Measurements from ENCODE around the gene CDH6.
A peak's percentile ranks its signal among the peaks of the same experiment; 100 is the strongest.

The CDH6 gene

GRCh38 chr5:31173614-31174013 lies 19.9 kb upstream of the CDH6 start:
- H3K4me1 ChIP-seq (ENCODE audit: control insufficient read depth, insufficient read depth, low read length, poor library complexity, severe bottlenecking) = no peaks in the 10 kb centered on the region
- 67 to 100% methylated on average over 2 of the region's 3 CpGs for WGBS, 2 experiments (ENCODE audit: insufficient coverage in 2 of 2)
- H3K36me3 ChIP-seq (ENCODE audit: control insufficient read depth, insufficient read depth, low read length) = no peaks in the 10 kb centered on the region
- no peaks in the 10 kb centered on the region for H3K9me3 ChIP-seq (ENCODE audit: control insufficient read depth, low read length)
- no peak overlapping the region for H3K27ac ChIP-seq (ENCODE audit: low read depth, low read length, severe bottlenecking)
- no peak overlapping the region for H3K4me3 ChIP-seq (ENCODE audit: extremely low read depth, insufficient read depth, low read length, poor library complexity, severe bottlenecking)

- Histone ChIP-seq H3K9me3 (ENCODE audit: control insufficient read depth, low read length) (no peaks in the 10 kb centered on the region), H3K27ac (ENCODE audit: low read depth, low read length, severe bottlenecking) (no peak overlapping the region), H3K4me1 (ENCODE audit: control insufficient read depth, insufficient read depth, low read length, poor library complexity, severe bottlenecking) (no peaks in the 10 kb centered on the region), H3K36me3 (ENCODE audit: control insufficient read depth, insufficient read depth, low read length) (no peaks in the 10 kb centered on the region), H3K4me3 (ENCODE audit: extremely low read depth, insufficient read depth, low read length, poor library complexity, severe bottlenecking) (no peak overlapping the region)
- WGBS, 2 experiments (ENCODE audit: insufficient coverage in 2 of 2) = 88 to 92% methylated on average over 6 to 7 of the region's 8 CpGs
These were observed 12.0 kb upstream of the CDH6 start for GRCh38 chr5:31181376-31181987.

- Histone ChIP-seq H3K4me3 (ENCODE audit: extremely low read depth, insufficient read depth, low read length, poor library complexity, severe bottlenecking) (no peak overlapping the region), H3K9me3 (ENCODE audit: control insufficient read depth, low read length) (no peaks in the 10 kb centered on the region), H3K36me3 (ENCODE audit: control insufficient read depth, insufficient read depth, low read length) (no peaks in the 10 kb centered on the region), H3K27ac (ENCODE audit: low read depth, low read length, severe bottlenecking) (no peak overlapping the region), H3K4me1 (ENCODE audit: control insufficient read depth, insufficient read depth, low read length, poor library complexity, severe bottlenecking) (no peaks in the 10 kb centered on the region)
- WGBS, 2 experiments (ENCODE audit: insufficient coverage in 2 of 2) = 100% methylated on average over 3 to 5 of the region's 6 CpGs
These were observed 11.3 kb upstream of the CDH6 start for GRCh38 chr5:31182136-31182535.

- H3K9me3 ChIP-seq (ENCODE audit: control insufficient read depth, low read length) = no peaks in the 10 kb centered on the region
- H3K36me3 ChIP-seq (ENCODE audit: control insufficient read depth, insufficient read depth, low read length) = no peaks in the 10 kb centered on the region
- no peaks in the 10 kb centered on the region for H3K4me1 ChIP-seq (ENCODE audit: control insufficient read depth, insufficient read depth, low read length, poor library complexity, severe bottlenecking)
- no peak overlapping the region for H3K4me3 ChIP-seq (ENCODE audit: extremely low read depth, insufficient read depth, low read length, poor library complexity, severe bottlenecking)
- no peak overlapping the region for H3K27ac ChIP-seq (ENCODE audit: low read depth, low read length, severe bottlenecking)
- WGBS, 2 experiments (ENCODE audit: insufficient coverage in 2 of 2) = 88 to 99% methylated on average over 4 of the region's 7 CpGs
These were observed 7.5 kb upstream of the CDH6 start for GRCh38 chr5:31185951-31186350.

- Histone ChIP-seq H3K27ac (ENCODE audit: low read depth, low read length, severe bottlenecking) (no peak overlapping the region), H3K9me3 (ENCODE audit: control insufficient read depth, low read length) (no peaks in the 10 kb centered on the region), H3K4me3 (ENCODE audit: extremely low read depth, insufficient read depth, low read length, poor library complexity, severe bottlenecking) (no peak overlapping the region), H3K36me3 (ENCODE audit: control insufficient read depth, insufficient read depth, low read length) (no peaks in the 10 kb centered on the region), H3K4me1 (ENCODE audit: control insufficient read depth, insufficient read depth, low read length, poor library complexity, severe bottlenecking) (no peaks in the 10 kb centered on the region)
- 10 to 16% methylated on average over 2 of the region's 5 CpGs for whole genome bisulfite sequencing, 2 experiments (ENCODE audit: insufficient coverage in 2 of 2)
These were observed 6.7 kb upstream of the CDH6 start for GRCh38 chr5:31186672-31187267.

GRCh38 chr5:31187591-31187990 lies 5.9 kb upstream of the CDH6 start:
- 50 to 67% methylated on average over 2 to 3 of the region's 7 CpGs for whole genome bisulfite sequencing, 2 experiments (ENCODE audit: insufficient coverage in 2 of 2)
- no peak overlapping the region for H3K4me3 ChIP-seq (ENCODE audit: extremely low read depth, insufficient read depth, low read length, poor library complexity, severe bottlenecking)
- H3K9me3 ChIP-seq (ENCODE audit: control insufficient read depth, low read length) = no peaks in the 10 kb centered on the region
- H3K36me3 ChIP-seq (ENCODE audit: control insufficient read depth, insufficient read depth, low read length) = no peaks in the 10 kb centered on the region
- H3K4me1 ChIP-seq (ENCODE audit: control insufficient read depth, insufficient read depth, low read length, poor library complexity, severe bottlenecking) = no peaks in the 10 kb centered on the region
- no peak overlapping the region for H3K27ac ChIP-seq (ENCODE audit: low read depth, low read length, severe bottlenecking)

GRCh38 chr5:31192442-31192841 lies 1.0 kb upstream of the CDH6 start:
- H3K36me3 ChIP-seq (ENCODE audit: control insufficient read depth, insufficient read depth, low read length) = no peaks in the 10 kb centered on the region

GRCh38 chr5:31193116-31193515 lies 370 bp upstream of the CDH6 start:
- WGBS, 2 experiments (ENCODE audit: insufficient coverage in 2 of 2) = 29 to 31% methylated on average over 6 to 8 of the region's 10 CpGs
- no peaks in the 10 kb centered on the region for H3K36me3 ChIP-seq (ENCODE audit: control insufficient read depth, insufficient read depth, low read length)
- no peaks in the 10 kb centered on the region for H3K9me3 ChIP-seq (ENCODE audit: control insufficient read depth, low read length)
- peak overlapping the region; percentile 49 for H3K4me3 ChIP-seq (ENCODE audit: extremely low read depth, insufficient read depth, low read length, poor library complexity, severe bottlenecking)
- H3K27ac ChIP-seq (ENCODE audit: low read depth, low read length, severe bottlenecking) = peak overlapping the region; percentile 41
- peaks cover 7% of the 10 kb centered on the region for H3K4me1 ChIP-seq (ENCODE audit: control insufficient read depth, insufficient read depth, low read length, poor library complexity, severe bottlenecking)

More at GRCh38 chr5:31192442-31192841, 1.0 kb upstream of the CDH6 start:
- H3K4me1 ChIP-seq (ENCODE audit: control insufficient read depth, insufficient read depth, low read length, poor library complexity, severe bottlenecking) = peaks cover 7% of the 10 kb centered on the region
- H3K4me3 ChIP-seq (ENCODE audit: extremely low read depth, insufficient read depth, low read length, poor library complexity, severe bottlenecking) = no peak overlapping the region
- no peaks in the 10 kb centered on the region for H3K9me3 ChIP-seq (ENCODE audit: control insufficient read depth, low read length)
- WGBS, 2 experiments (ENCODE audit: insufficient coverage in 2 of 2) = 100% methylated on average over 1 of the region's 1 CpG; no CpG with 5 or more reads in 1 of the 2 experiments
- no peak overlapping the region for H3K27ac ChIP-seq (ENCODE audit: low read depth, low read length, severe bottlenecking)

GRCh38 chr5:31194468-31194813 lies 955 bp downstream of the CDH6 start:
- H3K27ac ChIP-seq (ENCODE audit: low read depth, low read length, severe bottlenecking) = peak overlapping the region; percentile 6
- H3K4me3 ChIP-seq (ENCODE audit: extremely low read depth, insufficient read depth, low read length, poor library complexity, severe bottlenecking) = peak overlapping the region; percentile 49
- H3K36me3 ChIP-seq (ENCODE audit: control insufficient read depth, insufficient read depth, low read length) = no peaks in the 10 kb centered on the region
- H3K9me3 ChIP-seq (ENCODE audit: control insufficient read depth, low read length) = no peaks in the 10 kb centered on the region
- H3K4me1 ChIP-seq (ENCODE audit: control insufficient read depth, insufficient read depth, low read length, poor library complexity, severe bottlenecking) = peaks cover 7% of the 10 kb centered on the region
- WGBS, 2 experiments (ENCODE audit: insufficient coverage in 2 of 2) = 1 to 7% methylated on average over 13 to 15 of the region's 15 CpGs

GRCh38 chr5:31194892-31195555 lies 1.5 kb downstream of the CDH6 start:
- no peaks in the 10 kb centered on the region for H3K9me3 ChIP-seq (ENCODE audit: control insufficient read depth, low read length)
- no peaks in the 10 kb centered on the region for H3K36me3 ChIP-seq (ENCODE audit: control insufficient read depth, insufficient read depth, low read length)
- peak overlapping the region; percentile 49 for H3K4me3 ChIP-seq (ENCODE audit: extremely low read depth, insufficient read depth, low read length, poor library complexity, severe bottlenecking)
- peaks cover 7% of the 10 kb centered on the region for H3K4me1 ChIP-seq (ENCODE audit: control insufficient read depth, insufficient read depth, low read length, poor library complexity, severe bottlenecking)
- 44 to 47% methylated on average over 2 to 5 of the region's 5 CpGs for whole genome bisulfite sequencing, 2 experiments (ENCODE audit: insufficient coverage in 2 of 2)
- H3K27ac ChIP-seq (ENCODE audit: low read depth, low read length, severe bottlenecking) = no peak overlapping the region

GRCh38 chr5:31196309-31196708 lies 2.8 kb downstream of the CDH6 start:
- H3K4me1 ChIP-seq (ENCODE audit: control insufficient read depth, insufficient read depth, low read length, poor library complexity, severe bottlenecking) = peaks cover 7% of the 10 kb centered on the region
- peak overlapping the region; percentile 14 for H3K4me3 ChIP-seq (ENCODE audit: extremely low read depth, insufficient read depth, low read length, poor library complexity, severe bottlenecking)
- H3K36me3 ChIP-seq (ENCODE audit: control insufficient read depth, insufficient read depth, low read length) = no peaks in the 10 kb centered on the region
- H3K27ac ChIP-seq (ENCODE audit: low read depth, low read length, severe bottlenecking) = no peak overlapping the region
- no peaks in the 10 kb centered on the region for H3K9me3 ChIP-seq (ENCODE audit: control insufficient read depth, low read length)
- 20% methylated on average over 1 of the region's 2 CpGs; no CpG with 5 or more reads in 1 of the 2 experiments for WGBS, 2 experiments (ENCODE audit: insufficient coverage in 2 of 2)

All from mesodermal cell (in vitro differentiated cells).